HepG2 (cell line): ENCODE results near the gene SLC2A5. TPM values are rescaled to one million over a fixed set of nuclear protein-coding genes. Genes with fewer than 3 reads are reported as not detected.

ENCODE experiments used
- ATAC-seq: fragments of 200-7000 bp; cut with Tn5 transposase; 3 replicates; pipeline ENCODE4 v1.9.1; 2020; ENCODE audit warnings: mild to moderate bottlenecking, moderate library complexity
- BruUV-seq: library from RNA; stranded (reverse); fragments of 400-500 nt; replicated peaks from 2 replicates; lab custom pipeline; 2021; lab: Mats Ljungman, UMichigan
- CTCF ChIA-PET: fragments of 300-600 bp; formaldehyde crosslinking; extraction: SDS; loops from one replicate; lab custom pipeline; 2021; ENCODE audit warnings: low total read pairs, inconsistent platforms, low intra/inter-chr PET ratio; lab: Yijun Ruan, JAX
- POLR2A ChIA-PET: fragments of 350-600 bp; sonication (Branson Sonifier 250); formaldehyde crosslinking; loops from one replicate; lab custom pipeline; 2020; ENCODE audit warnings: antibody characterized with exemption, inconsistent platforms; lab: Yijun Ruan, JAX
- DNase-seq: peaks from one replicate; pipeline ENCODE4 v3.0.0-alpha.2; 2015; ENCODE audit warnings: low spot score
- FAIRE-seq: peaks from 3 replicates; lab custom pipeline; 2011; peaks lifted over from hg19 to GRCh38; lab: Jason Lieb, UNC
- H2AFZ ChIP-seq: one replicate; pipeline ENCODE4 v1.6.1; 2011; ENCODE audit warnings: low read length, inconsistent platforms
- H3K27ac ChIP-seq: fragments of 300-600 bp; 3 replicates; pipeline ENCODE4 v1.8.0; 2011; ENCODE audit warnings: mixed run types, mild to moderate bottlenecking, mixed read lengths, low read length, inconsistent platforms; ENCODE audit not compliant: insufficient read depth; ENCODE audit errors: extremely low read length
- H3K27me3 ChIP-seq, 2 experiments: fragments of 200-600 bp in 1 of 2; 2 replicates in 1 of 2; 3 replicates in 1 of 2; pipeline versions ENCODE4 v1.6.0 to v1.8.0; 2011; ENCODE audit warnings: low read length in 2 of 2, mild to moderate bottlenecking in 2 of 2, moderate library complexity in 2 of 2, inconsistent platforms in 1 of 2; ENCODE audit not compliant: insufficient read depth in 2 of 2, control insufficient read depth in 1 of 2
- H3K36me3 ChIP-seq, 2 experiments: fragments of 200-600 bp in 1 of 2; replicated peaks in 1 of 2; 2 replicates in 1 of 2; 3 replicates in 1 of 2; pipeline versions ENCODE4 v1.5.1 to v1.8.0; 2011; ENCODE audit warnings: low read length in 2 of 2, inconsistent platforms in 1 of 2; ENCODE audit not compliant: insufficient read depth in 2 of 2, control insufficient read depth in 1 of 2
- H3K4me1 ChIP-seq: 2 replicates; pipeline ENCODE4 v1.5.1; 2012; ENCODE audit warnings: low read length, inconsistent platforms; ENCODE audit not compliant: insufficient read depth
- H3K4me2 ChIP-seq: 2 replicates; pipeline ENCODE4 v1.6.0; 2011; ENCODE audit warnings: low read depth, low read length, inconsistent platforms
- H3K4me3 ChIP-seq, 3 experiments: fragments of 200-600 bp in 1 of 3; sonication (generic), shearing (Covaris generic) in 1 of 3; replicated peaks in 1 of 3; 2 replicates each; pipeline ENCODE4 v1.5.1; 2011 to 2016; ENCODE audit warnings: low read length in 3 of 3, inconsistent platforms in 2 of 3, low read depth in 2 of 3, mild to moderate bottlenecking in 2 of 3, control low read depth in 1 of 3, mixed read lengths in 1 of 3; ENCODE audit not compliant: insufficient read depth in 1 of 3
- H3K79me2 ChIP-seq: one replicate; pipeline ENCODE4 v1.6.1; 2011; ENCODE audit warnings: low read length, inconsistent platforms; ENCODE audit not compliant: insufficient read depth
- H3K9ac ChIP-seq: 2 replicates; pipeline ENCODE4 v1.6.0; 2011; ENCODE audit warnings: mild to moderate bottlenecking, low read depth, low read length, inconsistent platforms; ENCODE audit not compliant: insufficient read depth
- H3K9me3 ChIP-seq: 2 replicates; pipeline ENCODE4 v1.5.1; 2012; ENCODE audit warnings: mild to moderate bottlenecking, low read length
- H4K20me1 ChIP-seq: 2 replicates; pipeline ENCODE4 v1.6.0; 2011; ENCODE audit warnings: inconsistent platforms, mild to moderate bottlenecking, low read length, moderate library complexity; ENCODE audit not compliant: insufficient read depth
- CENPT ChIP-seq: sonication (generic); formaldehyde crosslinking; IDR thresholded peaks from 2 replicates; pipeline ENCODE4 v1.8.0; 2022; ENCODE audit warnings: low read depth, mild to moderate bottlenecking, moderate library complexity, missing genetic modification reagents
- EED ChIP-seq: sonication (generic); formaldehyde crosslinking; IDR thresholded peaks from 2 replicates; pipeline ENCODE4 v1.5.0; 2020; ENCODE audit warnings: mild to moderate bottlenecking, missing genetic modification reagents
- HIC2 ChIP-seq: sonication (generic); formaldehyde crosslinking; IDR thresholded peaks from 2 replicates; pipeline ENCODE4 v1.9.0; 2022; ENCODE audit warnings: low read depth, missing genetic modification reagents
- KDM5B ChIP-seq: sonication (generic); formaldehyde crosslinking; IDR thresholded peaks from 2 replicates; pipeline ENCODE4 v1.4.0; 2020; ENCODE audit warnings: missing genetic modification reagents, mild to moderate bottlenecking, borderline replicate concordance
- NFIC ChIP-seq: IDR thresholded peaks from 2 replicates; pipeline ENCODE4 v1.6.1; 2012; ENCODE audit warnings: mild to moderate bottlenecking, low read length, inconsistent platforms
- NFYB ChIP-seq: sonication (generic); formaldehyde crosslinking; IDR thresholded peaks from 2 replicates; pipeline ENCODE4 v1.4.0; 2020; ENCODE audit warnings: missing genetic modification reagents
- SALL2 ChIP-seq: sonication (generic); formaldehyde crosslinking; IDR thresholded peaks from 2 replicates; pipeline ENCODE4 v1.8.1; 2023; ENCODE audit warnings: mild to moderate bottlenecking, missing genetic modification reagents, inconsistent platforms
- SAP130 ChIP-seq: IDR thresholded peaks from 2 replicates; pipeline ENCODE4 v1.6.1; 2016; ENCODE audit warnings: low read depth
- SRY ChIP-seq: sonication (generic); formaldehyde crosslinking; IDR thresholded peaks from 2 replicates; pipeline ENCODE4 v1.8.0; 2022; ENCODE audit warnings: mild to moderate bottlenecking, missing genetic modification reagents
- THYN1 ChIP-seq: sonication (generic); formaldehyde crosslinking; IDR thresholded peaks from 2 replicates; pipeline ENCODE4 v1.8.1; 2023; ENCODE audit warnings: low read depth, mild to moderate bottlenecking, moderate library complexity, missing genetic modification reagents, borderline replicate concordance
- ZBTB10 ChIP-seq: sonication (generic); formaldehyde crosslinking; IDR thresholded peaks from 2 replicates; pipeline ENCODE4 v1.4.0; 2020; ENCODE audit warnings: missing genetic modification reagents, borderline replicate concordance
- ZBTB4 ChIP-seq: sonication (generic); formaldehyde crosslinking; IDR thresholded peaks from 2 replicates; pipeline ENCODE4 v1.4.0; 2020; ENCODE audit warnings: missing genetic modification reagents, mild to moderate bottlenecking, borderline replicate concordance
- ZNF121 ChIP-seq: sonication (generic); formaldehyde crosslinking; IDR thresholded peaks from 2 replicates; pipeline ENCODE4 v1.5.0; 2020; ENCODE audit warnings: mild to moderate bottlenecking, missing genetic modification reagents
- ZNF124 ChIP-seq: sonication (generic); formaldehyde crosslinking; IDR thresholded peaks from 2 replicates; pipeline ENCODE4 v1.4.0; 2020; ENCODE audit warnings: missing genetic modification reagents
- WGBS: methylation state at CpG from one replicate; pipeline ENCODE4 v1.1.6; 2017; ENCODE audit warnings: low lambda C conversion rate; 5-methylcytosine and 5-hydroxymethylcytosine counted together
- in situ Hi-C: cut with HindIII; loops from 2 replicates; pipeline ENCODE4 v1.10.0; 2017; ENCODE audit warnings: low pct_unique_long_range_greater_than_20kb; ENCODE audit not compliant: extremely low pct_ligation_motif_present
- intact Hi-C: fragments of 100-400 bp; cut with micrococcal nuclease; formaldehyde crosslinking; loops from one replicate; pipeline ENCODE4 v1.10.0; 2022; ENCODE audit not compliant: unreplicated experiment
- polyA plus RNA-seq, 8 experiments: library from polyadenylated mRNA; depleted of rRNA in 3 of 8; stranded (reverse) in 7 of 8; unstranded in 1 of 8; fragments of >200 nt; fragmentation: Illumina TruSeq in 4 of 8; extraction: Trizol in 4 of 8; gene quantifications; 2 replicates each; pipeline versions ENCODE4 v1.2.1 to v1.2.3, GENCODE V29; 2011 to 2016; ENCODE audit warnings: low read depth in 4 of 8, missing spikeins in 1 of 8, mixed read lengths in 1 of 8; ENCODE audit not compliant: insufficient read depth in 1 of 8
- total RNA-seq, 5 experiments: library from RNA; depleted of rRNA; stranded (reverse); fragments of >200 nt; fragmentation: Illumina TruSeq; extraction: Trizol; gene quantifications; 2 replicates each; pipeline ENCODE4 v1.2.3, GENCODE V29; 2016; ENCODE audit warnings: low read depth in 1 of 5

The SLC2A5 gene
- total and polyA plus RNA-seq, 2 of the 13 experiments (the other 11 are each of a cell fraction or from before 2014, with no cell fraction given) = 0.04 to 0.54 TPM

- TF ChIP-seq ZBTB10 (CRISPR knock-in tag) (no peak), ZNF124 (CRISPR knock-in tag) (no peak), ZNF121 (0 out of 2 replicates have a peak, but pooled peaks have one; percentile 21), THYN1 (CRISPR knock-in tag) (no peak), CENPT (CRISPR knock-in tag) (no peak)
- TF ChIP-seq, all 625 proteins: peak for 4
These were observed 82.6 kb downstream of the SLC2A5 start (continued) for GRCh38 chr1:8986814-8987190.

GRCh38 chr1:8985915-8986813, 83.3 kb downstream of the SLC2A5 start:
- Histone ChIP-seq H3K4me1 (peaks cover 51% of the 10 kb centered on the region), H3K4me3 (no peak overlapping the region; a peak in 1 of 6 replicates), H3K27me3 (peaks cover 0 to 8% of the 10 kb centered on the region in 2 experiments; a peak in 1 of 5 replicates), H4K20me1 (no peaks in the 10 kb centered on the region), H3K4me2 (peak overlapping the region; percentile 46), H3K36me3 (no peaks in the 10 kb centered on the region), H3K27ac (no peak overlapping the region), H3K9ac (no peak overlapping the region), H3K79me2 (no peaks in the 10 kb centered on the region), H3K9me3 (no peaks in the 10 kb centered on the region), H2AFZ (no peak overlapping the region)
- FAIRE-seq = no peak
- in situ Hi-C loops = loop anchor here (5.0 kb wide), 1 partner anchor 64 kb away; no protein-coding TSS in a partner anchor
- ATAC-seq = peak; percentile 61
- intact Hi-C loops = no loop called here
- ChIA-PET POLR2A (interaction anchor here (1.1 kb wide), 1 partner anchor 23 kb away, joined by 3 read pairs; no protein-coding TSS in a partner anchor), CTCF (no interaction called here)
- BruUV-seq = no TSS peak
- peak; percentile 55 for DNase-seq
- WGBS = 37% methylated on average over 6 of the region's 14 CpGs
- TF ChIP-seq NFIC = no peak
- no peak for TF ChIP-seq NFYB (CRISPR knock-in tag)
- no peak for TF ChIP-seq EED (CRISPR knock-in tag)
- no peak for TF ChIP-seq KDM5B (CRISPR knock-in tag)
- peak; percentile 32; the same call in 1 of the 2 replicates for TF ChIP-seq SAP130
- no peak for TF ChIP-seq ZBTB4 (CRISPR knock-in tag)
- no peak for TF ChIP-seq SRY
- TF ChIP-seq HIC2 (CRISPR knock-in tag) = no peak
- no peak for TF ChIP-seq SALL2
